Effector CD8-positive, alpha-beta T cell (primary cell): ENCODE data around the gene TBC1D2.

ENCODE experiments used
- DNase-seq: peaks from one replicate; lab custom pipeline; 2025; lab: John Stamatoyannopoulos, UW

The TBC1D2 gene

DNA sequence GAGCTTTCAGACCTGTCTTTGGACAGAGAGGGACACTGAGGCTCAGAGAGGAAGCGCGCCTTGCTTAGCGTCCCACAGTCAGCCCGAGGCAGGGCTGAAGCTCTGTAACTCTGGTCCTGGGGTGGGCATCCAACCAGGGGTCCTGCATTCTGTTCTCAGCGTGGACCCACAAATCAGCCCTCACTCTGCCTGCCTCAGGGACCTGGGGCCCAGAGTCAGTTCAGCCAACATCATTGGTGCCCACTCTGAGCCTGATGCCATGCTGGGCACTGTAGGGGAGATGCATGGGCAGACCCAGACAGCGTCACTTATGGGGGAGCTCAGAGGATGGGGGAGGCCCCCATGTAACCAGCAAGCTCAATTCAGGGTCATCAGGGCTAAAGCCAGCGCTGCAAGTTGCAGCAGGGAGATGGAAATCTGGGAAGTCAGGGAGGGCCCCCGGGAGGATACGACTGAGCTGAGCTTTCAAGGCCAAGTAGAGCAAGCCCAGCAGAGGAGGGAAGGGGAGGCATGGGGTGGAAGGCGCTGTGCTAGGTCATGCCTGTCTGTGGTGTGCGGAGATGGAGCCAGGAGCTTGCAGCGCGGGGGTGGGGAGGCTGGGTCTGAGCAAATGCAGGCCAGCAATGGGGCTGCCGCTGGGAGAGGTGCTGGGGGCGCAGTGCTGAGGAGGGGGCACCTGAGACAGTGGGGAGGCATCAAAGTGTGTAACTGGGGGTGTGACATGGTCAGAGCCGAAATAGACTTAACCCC is 84.1 kb downstream of the TBC1D2 start:
- no peak for DNase-seq

DNA sequence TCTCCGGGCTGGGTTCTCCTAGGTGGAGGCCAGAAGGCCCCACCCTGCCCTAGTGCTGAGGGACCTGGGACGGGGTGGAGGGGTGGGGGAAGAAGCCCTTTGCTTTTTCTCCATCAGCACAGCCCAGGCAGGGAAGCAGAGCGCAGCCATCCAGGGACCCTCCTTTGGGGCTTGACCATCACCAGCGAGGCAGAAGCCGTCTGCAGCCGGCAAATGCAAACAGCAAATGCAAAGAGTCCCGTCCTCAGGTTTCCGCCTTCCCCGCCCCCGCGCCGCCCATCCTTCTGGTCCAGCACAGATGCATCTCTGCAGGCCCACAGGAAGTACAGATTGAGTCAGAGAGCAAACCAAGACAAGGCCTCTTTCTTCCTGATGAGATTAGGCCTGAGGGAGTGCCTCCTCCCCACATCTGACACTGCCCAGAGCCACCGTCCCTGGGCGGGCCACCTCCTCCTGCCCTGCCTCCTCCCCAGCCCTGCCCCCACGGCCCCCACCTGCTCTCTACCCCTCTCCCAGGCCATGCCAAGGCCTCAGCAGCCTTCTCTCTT is 86.4 kb downstream of the TBC1D2 start:
- no peak for DNase-seq

DNA sequence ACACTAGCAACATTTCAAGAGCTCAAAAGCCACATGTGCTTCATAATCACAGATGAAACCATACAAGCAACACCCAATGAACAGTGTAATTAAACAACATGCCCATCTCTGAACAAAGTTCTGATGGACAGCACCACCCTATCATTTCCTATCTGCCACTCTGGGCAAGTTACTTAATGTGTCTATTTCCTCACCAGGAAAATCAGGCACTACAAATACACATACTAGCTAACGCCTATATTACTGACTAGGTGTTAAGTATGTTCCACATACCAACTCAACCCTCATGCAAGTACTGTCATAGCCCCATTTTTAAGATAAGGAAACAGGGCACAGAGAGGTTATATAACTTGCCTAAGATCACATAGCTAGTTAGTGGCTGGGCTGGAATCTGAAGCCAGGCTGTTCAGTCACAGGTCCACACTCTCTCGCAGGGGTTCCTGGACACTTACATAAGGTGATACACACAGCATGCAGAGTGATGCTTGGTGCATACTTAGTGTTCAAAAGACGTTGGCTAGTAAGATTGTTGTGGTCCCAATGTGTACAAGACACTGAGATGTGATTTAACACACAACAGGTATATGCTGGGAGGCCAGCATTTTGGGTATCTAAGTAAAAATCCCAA is 87.2 kb downstream of the TBC1D2 start:
- DNase-seq = no peak

DNA sequence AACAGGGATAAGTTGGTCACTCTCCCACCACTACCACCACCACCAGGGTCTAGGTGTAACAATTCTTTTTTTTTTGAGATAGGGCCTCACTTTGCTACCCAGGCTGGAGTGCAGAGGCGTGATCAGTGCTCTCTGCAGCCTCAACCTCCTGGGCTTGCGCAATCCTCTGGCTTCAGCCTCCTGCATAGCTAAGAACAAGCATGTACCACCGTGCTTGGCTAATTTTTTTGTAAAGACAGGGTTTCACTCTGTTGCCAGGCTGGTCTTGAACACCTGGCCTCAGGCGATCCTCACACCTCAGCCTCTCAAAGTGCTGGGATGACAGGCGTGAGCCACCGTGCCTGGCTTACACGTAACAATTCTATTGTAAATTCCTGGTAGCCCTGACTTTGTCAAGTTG is 90.5 kb downstream of the TBC1D2 start:
- no peak for DNase-seq

DNA sequence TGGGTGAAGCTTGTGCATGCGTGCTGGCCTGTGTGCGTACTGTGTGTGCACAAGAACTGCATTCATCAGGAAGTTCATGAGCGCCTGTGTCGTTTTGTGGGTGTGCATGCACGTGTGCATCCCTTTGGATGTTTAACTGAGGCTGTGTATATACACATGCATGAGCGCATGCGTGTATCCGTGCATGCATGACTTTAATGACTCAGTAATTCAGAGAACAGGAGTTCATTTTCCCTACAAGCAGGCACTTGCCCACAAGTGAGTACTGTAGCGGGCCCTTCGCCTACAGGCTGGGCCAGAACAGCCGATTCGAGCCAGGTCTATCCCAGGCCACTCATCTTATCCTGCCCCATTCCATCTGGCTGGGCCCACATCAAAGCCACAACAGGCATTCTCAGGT is 92.8 kb downstream of the TBC1D2 start:
- DNase-seq = no peak

DNA sequence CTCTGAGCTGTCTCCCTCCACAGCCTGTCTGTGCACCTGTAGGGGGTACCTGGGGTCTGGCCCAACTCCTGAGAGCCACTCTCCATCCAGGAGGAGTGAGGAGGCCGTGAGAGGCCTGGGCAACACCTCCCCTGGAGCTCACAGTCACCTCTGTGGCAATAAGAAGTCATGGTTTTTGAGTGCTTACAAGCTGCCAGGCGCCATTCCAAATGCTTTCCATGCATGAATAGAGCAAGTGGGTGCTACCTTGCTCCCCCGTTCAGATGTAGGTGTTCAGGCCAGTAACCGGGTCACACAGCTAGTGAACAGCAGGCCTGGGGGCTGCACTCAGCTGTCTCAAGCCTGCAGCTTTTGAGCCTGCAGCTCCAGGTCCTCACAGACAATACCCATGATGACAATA is 93.6 kb downstream of the TBC1D2 start:
- no peak for DNase-seq

DNA sequence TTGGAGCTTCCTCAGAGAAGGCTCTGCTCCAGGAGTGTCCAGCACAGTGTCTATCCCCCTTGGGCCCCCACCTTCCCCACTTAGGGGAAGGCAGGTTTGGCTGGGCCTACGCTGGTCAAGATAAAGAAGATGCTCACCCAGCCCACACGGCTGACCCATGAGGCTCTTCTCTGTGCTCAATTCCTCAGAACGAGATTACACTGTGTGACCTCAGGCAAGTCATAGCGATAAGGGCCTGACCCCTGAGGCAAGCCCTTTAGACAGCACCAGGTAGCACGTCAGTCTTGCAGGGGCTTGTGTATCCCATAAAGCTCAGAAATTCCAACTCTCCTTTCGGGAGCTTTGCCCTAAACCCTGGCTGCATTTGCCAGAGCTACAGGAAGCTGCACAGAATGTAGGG is 95.7 kb downstream of the TBC1D2 start:
- DNase-seq = no peak

DNA sequence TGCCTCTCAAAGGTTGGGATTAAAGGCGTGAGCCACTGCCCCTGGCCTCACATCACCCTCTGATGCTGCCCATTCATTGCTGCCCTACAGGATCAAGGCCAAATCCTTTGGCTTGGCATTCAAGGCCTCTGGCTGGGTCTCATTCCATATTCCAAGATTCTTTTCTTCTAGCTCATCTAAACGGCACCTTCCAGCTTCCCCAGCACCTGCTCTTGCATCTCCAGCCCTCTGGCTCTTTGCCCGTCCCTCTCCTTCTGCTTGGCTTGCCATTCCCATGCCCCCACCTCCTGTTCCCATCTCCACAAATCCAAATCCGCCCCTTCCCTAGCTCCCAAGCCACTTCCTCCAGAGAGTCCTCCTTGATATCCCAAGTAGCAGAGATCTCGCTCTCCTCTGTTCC is 96.1 kb downstream of the TBC1D2 start:
- no peak for DNase-seq

DNA sequence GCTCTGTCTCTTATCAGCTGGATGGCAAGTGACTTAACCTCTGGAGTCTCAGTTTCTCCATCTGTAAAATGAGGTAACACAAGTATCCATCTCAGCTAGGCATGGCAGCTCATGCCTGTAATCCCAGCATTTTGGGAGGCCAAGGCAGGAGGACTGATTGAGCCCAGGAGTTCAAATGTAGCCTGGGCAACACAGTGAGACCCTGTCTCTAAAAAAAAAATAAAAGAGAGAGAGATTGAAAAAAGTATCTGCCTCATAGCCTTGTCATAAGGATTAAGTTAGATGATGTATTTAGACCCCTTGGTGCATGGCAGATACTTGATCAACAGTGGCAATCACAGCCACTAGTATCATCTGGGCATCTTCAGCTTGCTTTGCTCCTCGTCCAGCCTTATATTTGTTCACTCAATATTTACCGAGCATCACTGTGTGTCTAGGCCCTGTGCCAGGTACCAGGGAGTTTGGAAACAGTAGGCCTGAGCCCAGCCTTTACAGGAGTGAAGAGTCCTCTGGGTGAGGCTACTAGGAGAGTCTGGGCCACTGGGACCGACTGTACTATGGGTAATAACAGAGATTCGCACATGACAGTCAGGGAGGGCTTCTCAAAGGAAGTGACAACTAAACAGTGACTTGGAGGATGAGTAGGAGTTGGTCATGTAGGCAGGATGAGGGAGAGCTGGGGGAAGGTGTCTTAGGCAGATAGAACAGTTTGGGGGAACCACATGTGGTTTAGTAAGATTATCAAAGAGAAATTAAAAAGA is 97.2 kb downstream of the TBC1D2 start:
- DNase-seq = no peak

DNA sequence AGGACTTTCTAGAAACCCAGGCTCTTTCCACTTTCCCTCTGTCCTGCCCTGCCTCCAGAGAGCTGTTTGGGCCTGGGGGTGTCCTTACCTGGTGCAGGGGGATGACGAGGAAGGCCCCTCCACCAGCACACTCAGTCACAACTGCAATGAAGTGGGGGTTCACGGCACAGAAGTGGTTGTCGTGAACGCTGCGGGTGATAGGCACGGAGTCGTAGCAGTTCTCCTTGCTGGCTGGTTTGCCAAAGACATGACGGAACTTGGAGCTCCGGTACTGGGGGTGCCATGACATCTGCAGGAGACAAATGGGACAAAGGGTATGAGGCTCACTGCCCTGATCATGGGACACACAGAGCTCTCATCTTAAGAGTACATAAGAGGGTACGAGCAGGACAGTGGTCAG is 98.1 kb downstream of the TBC1D2 start:
- no peak for DNase-seq

DNA sequence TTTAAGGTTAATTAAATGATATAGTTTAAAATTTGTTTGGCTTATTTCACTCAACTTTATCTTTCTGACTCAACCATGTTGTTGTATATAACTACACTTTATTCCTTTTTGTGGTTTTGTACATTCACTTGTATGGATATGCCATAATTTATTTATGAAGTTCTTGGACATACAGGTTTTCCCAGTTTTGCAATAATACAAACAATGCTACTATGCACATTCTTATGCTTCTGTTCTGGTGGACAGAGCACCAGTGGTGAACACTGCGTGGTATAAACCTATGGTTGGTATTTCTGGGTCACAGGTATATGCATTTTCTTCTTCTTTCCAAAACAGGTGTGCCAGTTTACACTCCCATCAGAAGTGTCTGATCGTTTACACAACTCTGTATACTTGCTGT is 100.8 kb downstream of the TBC1D2 start:
- no peak for DNase-seq

DNA sequence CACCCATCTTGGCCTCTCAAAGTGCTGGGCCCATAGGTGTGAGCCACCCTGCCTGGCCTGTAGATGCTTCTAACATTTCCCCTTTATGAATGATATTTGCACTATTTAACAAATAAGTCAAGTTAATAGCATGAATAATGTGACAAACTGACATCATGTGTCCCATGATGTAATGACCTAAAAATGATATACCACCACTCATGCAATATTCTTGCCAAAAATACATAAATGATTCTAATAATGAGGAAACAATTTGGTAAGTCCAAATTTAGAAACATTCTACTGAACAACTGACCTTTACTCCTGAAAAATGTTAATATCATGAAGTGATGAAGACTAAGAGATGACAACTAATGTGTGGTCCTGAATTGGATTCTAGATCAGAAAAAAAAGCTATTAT is 102.9 kb downstream of the TBC1D2 start:
- DNase-seq = no peak

DNA sequence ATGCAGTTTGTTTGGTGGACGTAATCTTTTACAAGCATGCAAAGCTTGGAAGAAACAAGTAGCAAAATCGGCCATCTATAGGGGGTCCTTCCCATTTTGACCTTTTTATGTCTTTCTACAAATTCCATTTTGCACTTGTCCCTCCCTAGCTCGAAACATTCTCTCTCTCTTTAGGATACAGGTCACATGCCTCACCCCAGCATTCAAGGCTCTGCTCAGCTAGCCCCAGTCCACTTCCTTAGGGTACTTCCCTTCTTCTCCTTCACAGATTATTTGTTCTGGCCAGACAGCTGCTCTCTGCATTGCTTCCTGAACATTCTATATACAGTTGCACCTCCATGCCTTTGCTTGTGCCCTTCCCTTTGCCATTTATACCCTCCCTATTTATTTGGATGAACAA is 104.7 kb downstream of the TBC1D2 start:
- no peak for DNase-seq

DNA sequence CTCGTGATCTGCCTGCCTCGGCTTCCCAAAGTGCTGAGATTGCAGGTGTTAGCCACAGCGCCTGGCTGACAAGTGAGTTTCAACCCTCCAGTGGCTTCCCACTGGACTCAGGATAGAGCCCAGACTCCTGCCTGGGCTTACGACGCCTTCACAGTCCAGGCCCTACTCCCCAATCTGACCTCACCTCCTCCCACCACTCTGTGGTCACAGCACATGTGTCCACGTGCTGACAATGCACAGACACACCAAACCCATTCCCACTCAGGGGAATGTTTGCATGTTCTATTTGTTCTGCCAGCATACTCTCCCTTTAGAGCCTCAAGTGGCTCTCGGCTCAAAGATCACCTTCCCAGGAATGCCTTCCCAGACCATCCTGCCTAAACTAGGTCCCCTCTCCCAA is 105.3 kb downstream of the TBC1D2 start:
- no peak for DNase-seq

DNA sequence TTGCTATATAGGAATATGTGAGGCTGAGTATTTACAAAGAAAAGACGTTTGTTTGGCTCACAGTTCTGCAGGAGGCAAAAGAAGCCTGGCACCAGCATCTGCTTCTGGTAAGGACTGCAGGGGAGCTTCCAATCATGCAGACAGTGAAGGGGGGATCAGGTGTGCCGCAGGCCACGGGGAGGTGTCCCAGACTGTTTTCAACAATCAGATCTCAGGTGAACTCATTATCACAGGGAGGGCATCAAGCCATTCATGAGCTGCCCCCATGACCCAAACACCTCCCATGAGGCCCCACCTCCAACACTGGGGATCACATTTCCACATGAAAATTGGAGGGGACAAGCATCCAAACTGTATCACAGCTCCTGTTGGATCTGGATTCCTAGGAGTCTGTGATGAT is 106.0 kb downstream of the TBC1D2 start:
- no peak for DNase-seq
